ENCODE results near the gene E4F1. TPM values are rescaled to one million over a fixed set of nuclear protein-coding genes. Genes with fewer than 3 reads are reported as not detected.
"Not testable (repeated sequence)": the region's sequence is repeated elsewhere in the genome, so short reads cannot be mapped to it uniquely, and the experiment has no call there.

E4F1 gene
- total and polyA plus RNA-seq, 7 donors, result 10.8 to 26.9 (median 19.4) TPM

DNA sequence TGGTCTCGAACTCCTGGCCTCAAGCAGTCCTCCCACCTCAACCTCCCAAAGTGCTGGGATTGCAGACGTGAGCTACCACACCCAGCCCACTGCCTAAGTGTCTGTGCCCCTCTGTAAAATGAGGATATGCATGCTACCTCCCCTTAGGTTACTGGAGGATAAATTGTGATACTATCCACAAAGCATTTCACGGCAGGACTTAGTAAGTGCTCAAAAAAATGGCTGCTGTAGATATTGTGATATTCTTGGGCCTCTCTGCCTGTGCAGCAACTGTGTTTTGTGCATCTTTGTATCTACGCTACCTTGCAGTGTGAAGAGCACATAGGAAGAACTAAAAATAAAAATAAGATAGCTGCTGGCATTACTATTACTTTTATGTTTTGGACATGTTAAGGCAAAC lies 25.1 kb upstream of the E4F1 start:
- 55 to 70% methylated on average over 4 of the region's 4 CpGs for WGBS, 2 donors
- intact Hi-C loops (cut with DNase I), result no loop called here
- H3K27me3 ChIP-seq, result peaks cover 27 to 52% (median 41%) of the 10 kb centered on the region in 3 donors
- TF ChIP-seq, protein P1, sequence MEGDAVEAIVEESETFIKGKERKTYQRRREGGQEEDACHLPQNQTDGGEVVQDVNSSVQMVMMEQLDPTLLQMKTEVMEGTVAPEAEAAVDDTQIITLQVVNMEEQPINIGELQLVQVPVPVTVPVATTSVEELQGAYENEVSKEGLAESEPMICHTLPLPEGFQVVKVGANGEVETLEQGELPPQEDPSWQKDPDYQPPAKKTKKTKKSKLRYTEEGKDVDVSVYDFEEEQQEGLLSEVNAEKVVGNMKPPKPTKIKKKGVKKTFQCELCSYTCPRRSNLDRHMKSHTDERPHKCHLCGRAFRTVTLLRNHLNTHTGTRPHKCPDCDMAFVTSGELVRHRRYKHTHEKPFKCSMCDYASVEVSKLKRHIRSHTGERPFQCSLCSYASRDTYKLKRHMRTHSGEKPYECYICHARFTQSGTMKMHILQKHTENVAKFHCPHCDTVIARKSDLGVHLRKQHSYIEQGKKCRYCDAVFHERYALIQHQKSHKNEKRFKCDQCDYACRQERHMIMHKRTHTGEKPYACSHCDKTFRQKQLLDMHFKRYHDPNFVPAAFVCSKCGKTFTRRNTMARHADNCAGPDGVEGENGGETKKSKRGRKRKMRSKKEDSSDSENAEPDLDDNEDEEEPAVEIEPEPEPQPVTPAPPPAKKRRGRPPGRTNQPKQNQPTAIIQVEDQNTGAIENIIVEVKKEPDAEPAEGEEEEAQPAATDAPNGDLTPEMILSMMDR (IDR thresholded peaks at IDR 0.05), result no peak
- TF ChIP-seq EP300 (IDR thresholded peaks at IDR 0.05) (no peak), POLR2AphosphoS5 (IDR thresholded peaks at IDR 0.05) (no peak), POLR2A (IDR thresholded peaks at IDR 0.05) (no peak)
- no peaks in the 10 kb centered on the region for H3K36me3 ChIP-seq
- no peak overlapping the region for H3K27ac ChIP-seq
- H3K4me1 ChIP-seq, result peaks cover 0 to 21% (median 18%) of the 10 kb centered on the region in 4 donors
- no peak overlapping the region for H3K4me3 ChIP-seq
- no peak for DNase-seq
- H3K9me3 ChIP-seq, result no peaks in the 10 kb centered on the region

DNA sequence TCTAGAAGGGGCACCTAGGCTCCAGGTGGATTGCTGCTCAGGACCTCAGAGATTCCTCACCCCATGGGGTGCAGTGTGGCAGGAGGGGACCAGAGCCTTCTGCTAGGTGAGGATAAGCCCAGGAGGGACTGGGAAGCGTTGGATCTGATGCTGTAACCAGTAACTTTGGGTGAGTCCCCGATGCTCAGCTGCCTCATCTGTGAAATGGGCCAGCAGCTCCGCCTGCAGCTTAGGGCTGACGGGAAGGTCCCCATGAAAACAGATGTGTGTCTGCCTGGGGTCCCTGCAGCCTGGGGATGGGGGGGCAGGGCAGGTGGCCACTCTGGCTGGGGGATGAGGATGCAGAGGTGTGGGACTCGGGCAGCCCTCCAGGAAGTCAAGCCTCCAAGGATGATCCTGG lies 24.3 kb upstream of the E4F1 start:
- intact Hi-C loops (cut with DNase I), result no loop called here
- no peak for DNase-seq
- no peaks in the 10 kb centered on the region for H3K9me3 ChIP-seq
- 69 to 77% methylated on average over 5 of the region's 5 CpGs for WGBS, 2 donors
- H3K4me3 ChIP-seq, result no peak overlapping the region
- no peaks in the 10 kb centered on the region for H3K36me3 ChIP-seq
- TF ChIP-seq, protein P1 (IDR thresholded peaks at IDR 0.05), result no peak
- TF ChIP-seq POLR2A (IDR thresholded peaks at IDR 0.05), result no peak
- TF ChIP-seq EP300 (IDR thresholded peaks at IDR 0.05), result no peak
- TF ChIP-seq POLR2AphosphoS5 (IDR thresholded peaks at IDR 0.05), result no peak
- peaks cover 27 to 44% (median 39%) of the 10 kb centered on the region in 3 donors for H3K27me3 ChIP-seq
- H3K4me1 ChIP-seq, result peaks cover 0 to 21% (median 18%) of the 10 kb centered on the region in 4 donors
- no peak overlapping the region for H3K27ac ChIP-seq

DNA sequence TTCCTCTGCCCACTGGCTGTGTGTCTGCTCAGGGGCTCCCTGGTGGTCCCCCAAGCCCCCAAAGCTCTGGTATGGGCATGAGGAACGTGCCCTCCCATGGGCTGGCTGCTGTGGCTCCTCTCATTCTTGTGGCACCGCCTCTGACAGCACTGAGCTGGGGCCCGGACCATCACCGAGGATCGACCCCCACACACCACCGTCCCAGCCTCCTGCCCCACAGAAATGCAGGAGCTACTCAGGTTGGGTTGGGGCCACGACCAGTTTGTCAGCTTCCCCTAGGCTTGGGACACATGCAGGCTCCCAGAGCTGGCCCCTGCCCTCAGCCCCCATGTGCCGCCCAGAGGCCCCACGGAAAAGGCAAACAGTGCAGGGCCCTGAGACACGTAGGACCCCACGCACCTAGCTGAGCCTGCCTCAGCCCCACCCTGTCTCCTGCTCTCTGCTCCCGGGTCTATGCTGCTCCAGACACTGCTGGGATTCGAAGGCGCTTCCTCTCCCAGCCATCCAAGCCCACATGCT lies 23.7 kb upstream of the E4F1 start:
- Histone ChIP-seq H3K4me3 (no peak overlapping the region), H3K4me1 (peaks cover 0 to 22% (median 21%) of the 10 kb centered on the region in 4 donors), H3K27ac (no peak overlapping the region), H3K36me3 (no peaks in the 10 kb centered on the region), H3K27me3 (peaks cover 26 to 38% (median 34%) of the 10 kb centered on the region in 3 donors), H3K9me3 (no peaks in the 10 kb centered on the region)
- DNase-seq, result no peak
- 66 to 70% methylated on average over 14 of the region's 14 CpGs for WGBS, 2 donors
- no peak for TF ChIP-seq EP300 (IDR thresholded peaks at IDR 0.05)
- TF ChIP-seq POLR2AphosphoS5 (IDR thresholded peaks at IDR 0.05), result no peak
- intact Hi-C loops (cut with DNase I), result no loop called here

DNA sequence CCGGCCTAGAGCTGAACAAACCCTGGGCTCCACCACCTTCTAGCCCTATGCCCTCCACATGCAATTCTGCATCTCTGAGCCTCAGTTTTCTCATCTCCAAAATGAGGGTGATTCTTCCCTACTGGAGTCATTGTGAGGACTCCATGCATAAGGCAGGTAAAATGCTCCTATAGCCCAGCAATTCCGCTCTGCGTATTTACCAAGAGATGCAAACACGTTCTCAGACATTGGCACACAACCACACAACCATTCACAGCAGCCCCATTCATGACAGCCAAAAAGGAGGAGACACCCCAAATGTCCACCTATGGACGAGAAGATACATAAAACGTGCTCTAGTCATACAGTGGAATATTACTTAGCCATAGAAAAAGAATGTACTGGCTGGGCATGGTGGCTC lies 23.1 kb upstream of the E4F1 start:
- H3K9me3 ChIP-seq, result no peaks in the 10 kb centered on the region
- DNase-seq, result no peak
- H3K36me3 ChIP-seq, result no peaks in the 10 kb centered on the region
- no peak overlapping the region for H3K27ac ChIP-seq
- H3K27me3 ChIP-seq, result peaks cover 20 to 32% (median 27%) of the 10 kb centered on the region in 3 donors
- TF ChIP-seq POLR2AphosphoS5 (IDR thresholded peaks at IDR 0.05), result no peak
- no peak for TF ChIP-seq EP300 (IDR thresholded peaks at IDR 0.05)
- no peak for TF ChIP-seq POLR2A (IDR thresholded peaks at IDR 0.05)
- TF ChIP-seq, protein P1 (IDR thresholded peaks at IDR 0.05), result no peak
- intact Hi-C loops (cut with DNase I), result no loop called here
- 86 to 89% methylated on average over 6 of the region's 6 CpGs for WGBS, 2 donors
- peaks cover 0 to 22% (median 18%) of the 10 kb centered on the region in 4 donors for H3K4me1 ChIP-seq
- H3K4me3 ChIP-seq, result no peak overlapping the region

DNA sequence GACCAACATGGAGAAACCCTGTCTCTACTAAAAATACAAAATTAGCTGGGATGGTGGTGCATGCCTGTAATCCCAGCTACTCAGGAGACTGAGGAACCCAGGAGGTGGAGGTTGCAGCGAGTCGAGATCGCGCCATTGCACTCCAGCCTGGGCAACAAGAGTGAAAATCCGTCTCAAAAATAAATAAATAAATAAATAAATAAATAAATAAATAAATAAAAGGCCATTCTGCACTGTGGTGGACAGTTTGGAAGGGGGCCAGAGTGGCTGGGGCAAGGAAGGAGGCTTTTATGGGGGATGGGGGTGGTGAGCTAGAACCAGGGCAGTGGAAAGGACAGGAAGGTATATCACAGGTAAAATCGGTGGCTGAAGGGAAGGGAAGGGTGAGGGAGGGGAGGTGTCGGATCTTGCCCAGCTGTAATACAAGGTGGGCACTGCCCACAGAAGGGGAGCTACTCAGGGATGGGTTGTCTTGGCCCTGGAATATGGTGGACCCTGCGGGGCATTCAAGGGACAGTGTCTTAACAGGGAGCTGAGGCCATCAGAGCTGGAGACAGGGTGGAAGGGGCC lies 20.2 kb upstream of the E4F1 start:
- WGBS, 2 donors, result 94 to 96% methylated on average over 8 of the region's 8 CpGs
- H3K9me3 ChIP-seq; intact Hi-C loops (cut with DNase I); H3K4me3 ChIP-seq; H3K27ac ChIP-seq; DNase-seq; H3K27me3 ChIP-seq: not testable (repeated sequence)
- peaks cover 5 to 17% (median 11%) of the 10 kb centered on the region in 4 donors for H3K36me3 ChIP-seq
- H3K4me1 ChIP-seq, result peaks cover 0 to 20% (median 18%) of the 10 kb centered on the region in 4 donors
